Tibial artery (tissue), 4 donors: Measurements from ENCODE around the gene FES.
"Not testable (repeated sequence)": the region's sequence is repeated elsewhere in the genome, so short reads cannot be mapped to it uniquely, and the experiment has no call there.

Experiments
- DNase-seq, 2 donors: peaks; one replicate each; pipeline ENCODE4 v3.0.0-alpha.2; 2019
- H3K27ac ChIP-seq, 2 donors: fragments of 200-600 bp; sonication (generic) in 1 of 2; 1 replicate in 1 of 2; 2 replicates in 1 of 2; pipeline ENCODE4 v1.5.1; 2018 to 2019; ENCODE audit warnings: mild to moderate bottlenecking in 1 of 2
- H3K27me3 ChIP-seq, 2 donors: fragments of 200-600 bp; sonication (generic) in 1 of 2; one replicate each; pipeline versions ENCODE4 v1.5.1 to v1.6.0; 2016 to 2019
- H3K36me3 ChIP-seq, 3 donors: fragments of 200-600 bp; sonication (generic) in 2 of 3; one replicate each; pipeline ENCODE4 v1.5.1; 2016 to 2019; ENCODE audit warnings: mild to moderate bottlenecking in 2 of 3
- H3K4me1 ChIP-seq, 4 donors: fragments of 200-600 bp; sonication (generic) in 2 of 4; 1 replicate in 3 of 4; 2 replicates in 1 of 4; pipeline ENCODE4 v1.5.1; 2016 to 2019
- H3K4me3 ChIP-seq, 2 donors: fragments of 200-600 bp; sonication (generic) in 1 of 2; 1 replicate in 1 of 2; 2 replicates in 1 of 2; pipeline ENCODE4 v1.5.1; 2018 to 2019; ENCODE audit warnings: mild to moderate bottlenecking in 2 of 2
- H3K9me3 ChIP-seq, 3 donors: fragments of 200-600 bp; sonication (generic) in 1 of 3; one replicate each; pipeline ENCODE4 v1.5.1; 2016 to 2019
- CTCF ChIP-seq, 2 experiments: fragments of 200-600 bp in 1 of 2; fragments of 450-650 bp in 1 of 2; IDR thresholded peaks; one replicate each; pipeline ENCODE4 v1.5.1; 2017 to 2019; ENCODE audit warnings: antibody characterized with exemption in 2 of 2, mild to moderate bottlenecking in 1 of 2, moderate library complexity in 1 of 2
- intact Hi-C: fragments of 100-400 bp; cut with DNase I; formaldehyde crosslinking; loops from one replicate; pipeline ENCODE4 v1.15.0; 2023; ENCODE audit warnings: low total_unique reads

Gene FES

DNA sequence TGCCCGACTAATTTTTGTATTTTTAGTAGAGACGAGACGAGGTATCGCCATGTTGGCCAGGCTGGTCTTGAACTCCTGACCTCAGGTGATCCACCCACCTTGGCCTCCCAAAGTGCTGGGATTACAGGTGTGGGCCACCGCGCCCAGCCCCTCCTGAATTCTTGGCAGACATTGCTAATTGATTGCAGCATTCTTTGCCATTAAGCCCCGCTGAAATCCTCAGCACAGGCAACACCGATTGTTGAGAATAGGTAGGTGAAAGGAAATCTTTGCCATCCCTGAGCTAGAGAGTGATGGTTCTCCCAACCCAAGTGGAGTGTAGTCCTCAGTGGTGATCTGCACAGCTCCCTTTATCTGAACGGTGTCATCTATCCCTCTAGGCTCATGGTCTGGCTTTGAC is 20.4 kb downstream of the FES start:
- intact Hi-C loops, result no loop called here
- no peaks in the 10 kb centered on the region for H3K27me3 ChIP-seq
- H3K4me3 ChIP-seq, result no peak overlapping the region
- H3K27ac ChIP-seq, result no peak overlapping the region
- H3K9me3 ChIP-seq, result no peaks in the 10 kb centered on the region
- TF ChIP-seq CTCF (IDR thresholded peaks at IDR 0.05), result no peak
- no peak for DNase-seq
- peaks cover 0 to 22% (median 12%) of the 10 kb centered on the region in 4 donors for H3K4me1 ChIP-seq
- peaks cover 45 to 49% (median 45%) of the 10 kb centered on the region in 3 donors for H3K36me3 ChIP-seq

- Histone ChIP-seq H3K27ac (no peak overlapping the region), H3K4me3 (no peak overlapping the region), H3K4me1 (peaks cover 0 to 22% (median 12%) of the 10 kb centered on the region in 4 donors), H3K36me3 (peaks cover 53 to 57% (median 53%) of the 10 kb centered on the region in 3 donors), H3K27me3 (no peaks in the 10 kb centered on the region), H3K9me3 (no peaks in the 10 kb centered on the region)
- no peak for DNase-seq
- intact Hi-C loops, result no loop called here
- no peak for TF ChIP-seq CTCF (IDR thresholded peaks at IDR 0.05)
These were observed 21.2 kb downstream of the FES start for GRCh38 chr15:90905306-90906180.

DNA sequence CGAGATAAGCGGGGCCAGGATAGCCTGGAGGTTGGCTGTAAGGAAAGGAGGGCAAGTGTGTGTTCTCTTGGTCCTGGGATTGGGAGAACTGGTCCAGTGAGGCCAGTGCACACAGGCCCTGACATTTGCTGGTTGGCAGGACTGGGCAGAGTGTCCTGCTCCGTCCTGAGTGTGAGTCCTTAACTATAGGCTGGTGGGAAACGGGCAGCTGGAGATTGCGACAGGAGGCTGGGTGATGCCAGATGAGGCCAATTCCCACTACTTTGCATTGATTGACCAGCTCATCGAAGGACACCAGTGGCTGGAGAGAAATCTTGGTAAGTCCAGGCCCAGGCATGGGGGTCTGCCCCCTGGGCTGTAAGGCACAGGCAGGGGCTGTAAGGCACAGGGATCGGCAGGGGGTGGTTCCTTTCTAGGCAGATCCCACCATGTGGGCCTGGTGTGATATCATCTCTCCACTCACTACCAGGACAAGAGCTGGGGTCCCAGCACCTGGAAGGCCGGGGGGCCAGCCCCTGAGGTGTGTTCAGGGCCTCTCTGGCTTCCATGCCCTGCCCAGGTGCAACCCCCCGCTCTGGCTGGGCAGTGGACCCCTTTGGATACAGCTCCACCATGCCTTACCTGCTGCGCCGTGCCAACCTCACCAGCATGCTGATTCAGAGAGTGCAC is 22.0 kb downstream of the FES start:
- H3K36me3 ChIP-seq, result peaks cover 61 to 65% (median 61%) of the 10 kb centered on the region in 3 donors
- peaks cover 0 to 22% (median 12%) of the 10 kb centered on the region in 4 donors for H3K4me1 ChIP-seq
- DNase-seq, result no peak
- H3K9me3 ChIP-seq, result no peaks in the 10 kb centered on the region
- intact Hi-C loops, result no loop called here
- no peak for TF ChIP-seq CTCF (IDR thresholded peaks at IDR 0.05)
- H3K4me3 ChIP-seq, result no peak overlapping the region
- no peak overlapping the region for H3K27ac ChIP-seq
- H3K27me3 ChIP-seq, result no peaks in the 10 kb centered on the region

- TF ChIP-seq CTCF (IDR thresholded peaks at IDR 0.05), result no peak
- DNase-seq, result no peak
- no peak overlapping the region for H3K4me3 ChIP-seq
- intact Hi-C loops, result no loop called here
- H3K4me1 ChIP-seq, result peaks cover 0 to 16% (median 9%) of the 10 kb centered on the region in 4 donors
- no peak overlapping the region for H3K27ac ChIP-seq
- H3K36me3 ChIP-seq, result peaks cover 69 to 73% (median 69%) of the 10 kb centered on the region in 3 donors
- H3K27me3 ChIP-seq, result no peaks in the 10 kb centered on the region
- H3K9me3 ChIP-seq, result no peaks in the 10 kb centered on the region
These were observed 22.9 kb downstream of the FES start for GRCh38 chr15:90907051-90907660.

DNA sequence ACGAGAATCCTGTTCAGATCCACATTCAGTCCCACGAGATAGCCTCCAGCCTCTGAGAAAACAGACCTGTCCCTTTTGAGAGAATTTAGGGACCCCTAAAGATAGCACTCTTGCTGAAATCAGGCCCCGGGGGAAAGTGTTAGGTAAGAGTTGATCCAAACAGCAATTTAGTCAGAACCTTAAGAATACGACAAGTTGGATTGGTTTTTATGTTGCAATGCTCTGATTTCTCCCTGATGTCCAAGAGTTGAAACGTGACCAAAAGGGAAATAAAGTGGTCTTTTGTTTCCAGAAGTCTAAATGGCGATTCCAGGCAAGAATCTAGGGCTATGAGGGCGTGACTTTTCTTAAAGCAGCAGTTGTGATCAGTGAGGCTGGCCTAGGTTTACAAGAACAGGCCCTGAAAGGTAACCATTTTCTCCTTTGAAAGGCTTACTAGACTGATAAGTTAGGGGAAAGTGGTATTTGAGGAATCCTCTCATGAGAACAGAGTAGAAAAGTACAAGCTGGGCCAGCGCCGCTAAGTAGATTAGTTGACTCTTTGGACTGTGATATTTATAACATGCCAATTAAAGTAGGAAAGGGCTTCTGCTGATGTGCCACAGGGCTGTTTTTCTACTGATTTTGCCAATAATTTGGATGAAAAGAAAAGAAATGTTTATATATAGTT is 23.7 kb downstream of the FES start:
- peaks cover 77 to 82% (median 77%) of the 10 kb centered on the region in 3 donors for H3K36me3 ChIP-seq
- no peaks in the 10 kb centered on the region for H3K9me3 ChIP-seq
- DNase-seq, result peak in 1 of 2 donors; percentile 51
- H3K27ac ChIP-seq, result no peak overlapping the region
- H3K27me3 ChIP-seq, result no peaks in the 10 kb centered on the region
- H3K4me3 ChIP-seq, result no peak overlapping the region
- TF ChIP-seq CTCF (IDR thresholded peaks at IDR 0.05), result no peak
- intact Hi-C loops, result no loop called here
- H3K4me1 ChIP-seq, result peaks cover 0 to 16% (median 9%) of the 10 kb centered on the region in 4 donors

DNA sequence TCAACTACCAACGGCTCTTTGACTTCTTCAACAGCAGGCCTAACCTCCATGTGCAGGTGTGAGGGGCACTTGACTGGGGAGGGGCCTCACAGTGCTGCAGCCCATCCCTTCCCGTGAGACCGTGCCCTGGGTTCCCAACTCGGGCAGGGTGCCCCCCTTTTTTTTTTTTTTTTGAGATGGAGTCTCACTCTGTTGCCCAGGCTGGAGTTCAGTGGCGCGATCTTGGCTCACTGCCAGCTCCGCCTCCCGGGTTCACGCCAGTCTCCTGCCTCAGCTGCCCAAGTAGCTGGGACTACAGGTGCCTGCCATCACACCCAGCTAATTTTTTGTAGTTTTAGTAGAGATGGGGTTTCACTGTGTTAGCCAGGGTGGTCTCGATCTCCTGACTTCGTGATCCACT is 25.1 kb downstream of the FES start:
- intact Hi-C loops, DNase-seq, H3K27ac ChIP-seq, H3K4me3 ChIP-seq, H3K27me3 ChIP-seq, H3K9me3 ChIP-seq, H3K4me1 ChIP-seq: not testable (repeated sequence)
- peaks cover 92 to 96% (median 92%) of the 10 kb centered on the region in 3 donors for H3K36me3 ChIP-seq
